ENCODE measurements around the gene SCTR.

The SCTR gene

DNA sequence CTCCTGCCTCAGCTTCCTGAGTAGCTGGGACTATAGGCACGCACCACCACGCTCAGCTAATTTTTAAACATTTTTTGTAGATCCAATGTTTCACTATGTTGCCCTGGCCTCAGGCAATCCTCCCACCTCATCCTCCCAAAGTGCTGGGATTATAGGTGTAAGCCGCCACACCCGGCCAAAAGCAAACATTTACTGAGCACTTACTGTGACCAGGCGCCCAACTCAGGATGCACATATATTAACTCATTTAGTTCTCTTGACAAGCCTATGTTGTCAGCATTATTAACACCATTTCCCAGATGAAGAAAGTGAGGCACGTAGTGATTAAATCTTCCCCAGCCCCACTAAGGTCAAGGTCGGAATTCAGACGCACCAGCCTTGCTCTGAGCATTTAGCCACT lies 51.5 kb downstream of the SCTR start:
- DNase-seq: no peak

- no peak for DNase-seq
These were observed 54.5 kb downstream of the SCTR start for GRCh38 chr2:119469661-119470297.

GRCh38 chr2:119469131-119469530 lies 55.2 kb downstream of the SCTR start:
- DNase-seq: no peak

GRCh38 chr2:119468154-119468955 lies 55.9 kb downstream of the SCTR start:
- no peak for DNase-seq

DNA sequence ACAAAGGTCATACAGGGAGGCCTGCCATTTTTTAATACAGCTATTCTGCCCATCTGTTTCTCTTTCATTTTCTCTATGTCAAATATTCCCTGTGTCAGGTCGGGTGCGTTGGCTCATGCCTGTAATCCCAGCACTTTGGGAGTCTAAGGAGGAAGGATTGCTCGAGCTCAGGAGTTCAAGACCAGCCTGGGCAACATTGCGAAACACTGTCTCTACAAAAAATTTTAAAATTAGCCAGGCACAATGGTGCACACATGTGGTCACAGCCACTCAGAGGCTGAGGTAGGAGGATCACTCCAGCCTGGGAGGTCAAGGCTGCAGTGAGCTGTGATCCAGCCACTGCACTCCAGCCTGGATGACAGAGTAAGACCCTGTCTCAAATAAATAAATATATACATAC lies 57.9 kb downstream of the SCTR start:
- no peak for DNase-seq

DNA sequence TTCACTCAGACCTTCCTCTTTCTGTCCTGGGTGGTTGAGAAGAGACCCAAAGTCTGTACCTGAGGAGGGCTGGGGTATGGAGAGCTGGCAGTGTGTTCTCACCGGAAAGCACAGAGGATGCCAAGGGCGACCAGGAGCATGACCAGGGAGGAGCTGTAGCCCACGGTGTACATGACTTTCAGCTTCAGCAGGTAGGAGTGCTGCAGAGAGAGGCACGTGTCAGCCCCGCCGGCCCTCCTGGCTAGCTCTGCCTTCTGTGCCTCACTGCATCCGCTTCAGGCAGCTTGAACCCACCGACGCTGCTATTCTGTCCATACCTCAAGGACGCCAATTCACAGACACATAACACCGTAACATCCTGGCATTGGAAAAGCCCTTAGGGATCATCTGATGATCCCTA lies 58.6 kb downstream of the SCTR start:
- no peak for DNase-seq

DNA sequence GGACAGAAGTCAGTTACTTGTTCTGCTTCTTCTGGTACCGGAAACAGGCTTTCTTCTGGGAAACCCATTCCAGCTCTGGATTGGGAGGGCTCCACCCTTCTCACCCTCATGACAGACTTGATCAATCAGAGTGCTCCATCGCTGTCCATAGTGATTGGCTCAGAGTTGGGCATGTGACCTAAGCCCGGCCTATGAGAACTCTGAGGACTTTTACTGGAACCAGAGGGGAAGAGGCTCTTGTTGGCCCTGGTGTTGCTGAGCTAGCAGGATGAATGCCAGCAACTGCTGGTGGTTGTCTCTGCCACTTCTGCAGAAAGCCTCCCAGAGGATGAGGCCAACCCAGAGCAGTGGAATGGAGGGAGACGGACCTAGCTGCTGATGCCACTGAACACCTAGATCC lies 59.3 kb downstream of the SCTR start:
- DNase-seq: no peak

DNA sequence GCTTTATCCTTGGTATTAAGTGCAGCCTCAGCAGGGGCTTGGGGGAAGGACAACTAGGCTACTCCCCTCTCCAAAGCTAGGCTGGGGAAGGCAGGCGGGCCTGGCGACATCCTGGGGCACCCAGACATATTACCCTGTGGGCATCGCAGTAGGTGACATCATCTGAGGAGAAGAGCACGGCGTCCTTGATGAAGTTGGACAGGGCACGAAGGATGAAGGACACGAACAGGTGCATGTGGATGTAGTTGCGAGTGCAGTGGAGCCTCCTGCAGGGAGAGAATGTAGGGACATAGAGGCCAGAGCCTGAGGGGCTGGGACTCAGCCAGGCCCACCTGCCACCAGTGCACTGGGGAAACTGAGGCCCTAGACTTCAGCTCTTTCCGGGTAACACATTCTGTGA lies 60.3 kb downstream of the SCTR start:
- no peak for DNase-seq

DNA sequence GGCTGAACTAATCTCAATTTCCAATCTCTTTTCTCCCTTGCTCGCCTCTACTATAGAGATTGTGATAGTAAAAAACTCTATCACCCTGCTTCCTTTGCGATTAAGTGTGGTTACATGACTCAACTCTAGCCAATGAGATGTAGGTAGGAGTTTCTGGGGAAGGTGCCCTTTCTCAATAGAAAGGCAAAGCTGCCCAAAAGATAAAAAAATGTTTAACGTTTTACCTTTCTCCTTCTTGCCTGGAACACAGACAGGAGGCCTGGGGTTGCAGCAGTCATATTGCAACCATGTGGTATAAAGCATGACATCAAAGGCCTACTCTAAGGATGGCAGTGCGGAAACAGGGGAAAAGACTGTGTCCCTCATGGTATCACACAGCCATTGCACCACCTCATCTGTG lies 61.1 kb downstream of the SCTR start:
- no peak for DNase-seq

DNA sequence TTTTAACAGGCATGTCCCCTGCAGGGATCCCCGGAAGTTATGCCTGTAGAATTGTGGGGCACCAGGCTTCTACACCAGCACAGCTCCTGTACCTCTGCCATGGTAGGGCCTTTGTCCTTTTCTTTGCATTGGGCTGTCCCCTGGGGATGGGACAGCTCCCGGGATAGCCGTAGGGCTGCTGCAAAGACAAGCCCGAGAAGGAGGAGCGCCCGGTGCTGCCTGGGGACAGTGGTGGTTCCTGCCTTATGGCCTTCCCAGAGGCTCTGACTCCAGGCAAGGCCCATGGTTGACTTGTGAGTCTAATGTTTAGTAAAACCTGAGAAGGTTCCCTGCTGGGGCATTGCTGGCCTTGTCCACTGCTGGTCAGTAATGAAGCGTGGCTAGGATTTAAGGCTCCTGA lies 61.7 kb downstream of the SCTR start:
- no peak for DNase-seq

DNA sequence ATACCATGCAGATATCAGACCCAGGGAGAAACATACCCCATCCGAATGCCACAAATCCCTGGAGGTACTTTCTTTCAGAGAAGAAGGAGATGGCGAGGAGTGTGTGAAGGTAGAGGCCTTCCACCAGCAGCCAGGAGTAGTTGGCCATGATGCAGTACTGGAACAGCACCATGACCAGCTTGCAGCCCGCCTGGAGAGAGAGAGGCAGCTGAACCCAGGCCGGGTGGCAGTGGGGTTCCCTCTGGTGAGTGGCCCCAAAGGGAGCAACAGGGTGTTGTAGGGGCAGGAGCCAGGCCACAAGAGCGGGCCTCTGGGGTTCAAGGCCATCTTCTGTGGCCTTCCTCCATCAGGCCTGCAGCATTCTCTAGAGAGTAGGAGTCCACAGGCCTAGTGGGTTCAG lies 62.5 kb downstream of the SCTR start:
- DNase-seq: no peak

GRCh38 chr2:119460076-119460475 lies 64.2 kb downstream of the SCTR start:
- DNase-seq: no peak

- no peak for DNase-seq
These were observed 69.1 kb downstream of the SCTR start for GRCh38 chr2:119455066-119455718.

GRCh38 chr2:119453972-119454593 lies 70.2 kb downstream of the SCTR start:
- no peak for DNase-seq

DNA sequence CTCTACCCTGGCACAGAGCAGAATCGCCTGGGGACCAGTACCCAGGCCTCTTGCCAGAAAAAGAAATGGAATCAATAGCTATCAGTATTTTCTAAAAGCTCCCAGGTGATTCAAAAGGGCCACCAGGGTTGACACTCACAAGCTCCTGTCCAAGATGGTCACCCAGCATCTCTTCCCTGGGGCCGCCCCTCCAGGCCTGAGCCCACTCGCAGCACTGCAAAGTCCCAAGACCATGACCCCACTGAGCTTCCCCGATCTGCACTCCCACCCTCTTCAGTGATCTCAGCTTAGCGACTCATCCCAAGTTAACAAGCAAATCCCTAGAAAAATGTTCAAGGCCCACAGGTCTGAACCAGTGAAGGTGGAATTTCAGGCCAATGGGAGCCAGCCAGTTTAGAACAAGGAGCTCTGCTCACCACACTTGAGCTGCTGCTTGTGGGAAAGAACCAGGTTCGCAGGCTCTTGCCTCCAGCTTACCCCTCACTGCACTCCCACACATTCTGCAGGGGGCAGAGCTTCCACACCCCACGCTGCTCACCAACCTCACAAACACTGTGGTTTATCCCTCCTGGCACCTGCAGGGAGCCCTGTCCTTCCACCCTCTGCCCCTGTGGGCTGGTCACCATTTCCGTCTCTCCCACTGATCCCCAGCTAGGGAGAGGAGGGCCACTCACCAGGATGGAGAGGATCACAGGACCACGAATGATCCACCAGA lies 72.8 kb downstream of the SCTR start:
- DNase-seq: no peak

DNA sequence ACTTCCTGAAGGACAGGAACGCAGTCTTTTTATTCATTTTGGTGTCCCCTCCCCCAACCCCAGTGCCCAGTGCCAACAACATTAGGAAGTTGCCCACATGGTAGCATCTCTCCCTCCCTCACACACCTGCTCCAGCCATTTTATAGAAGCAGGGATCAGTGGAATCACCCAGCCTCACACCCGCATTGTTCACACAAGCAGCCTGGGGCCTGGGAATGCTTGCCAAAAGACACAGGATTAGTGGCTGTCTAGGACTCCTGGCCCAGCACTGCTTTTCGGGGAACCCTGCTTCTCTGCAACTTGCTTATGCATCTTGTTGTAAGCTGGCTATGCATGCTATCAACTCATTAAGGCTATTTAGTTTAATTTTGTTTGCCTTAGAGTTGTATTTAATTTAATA lies 74.8 kb downstream of the SCTR start:
- no peak for DNase-seq

- no peak for DNase-seq
These were observed 75.7 kb downstream of the SCTR start for GRCh38 chr2:119448427-119449141.

DNA sequence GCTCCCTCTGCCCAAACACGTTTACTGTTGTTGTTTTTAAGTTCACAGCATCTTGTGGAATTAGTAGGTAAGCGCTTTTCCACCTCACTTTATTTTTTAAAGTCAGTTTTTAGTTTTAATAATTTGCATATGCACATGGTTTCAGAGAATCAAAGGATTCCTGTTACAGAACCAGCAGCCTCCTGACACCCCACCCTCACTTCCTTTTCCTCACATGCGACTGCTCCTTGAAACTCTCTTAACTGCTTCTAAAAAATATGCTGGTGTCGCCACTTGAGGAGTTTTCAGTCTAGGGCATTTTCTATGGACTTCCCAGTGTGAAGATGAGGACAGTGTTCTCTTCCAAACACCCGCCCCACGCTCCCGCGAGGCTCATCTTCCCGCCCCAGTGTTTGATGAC lies 78.2 kb downstream of the SCTR start:
- no peak for DNase-seq

- no peak for DNase-seq
These were observed 81.4 kb downstream of the SCTR start for GRCh38 chr2:119442850-119443249.

GRCh38 chr2:119442226-119442619 lies 82.1 kb downstream of the SCTR start:
- DNase-seq: no peak

GRCh38 chr2:119441376-119442225 lies 82.7 kb downstream of the SCTR start:
- no peak for DNase-seq

Data from NCI-H526 treated with DMSO at 0.1 percent for 48 hours (cell line).